ENCODE data around the gene FTO.
"Not testable (repeated sequence)": the region's sequence is repeated elsewhere in the genome, so short reads cannot be mapped to it uniquely, and the experiment has no call there.

FTO gene

GRCh38 chr16:53829186-53829747, 125.3 kb downstream of the FTO start:
- no peak for DNase-seq (ENCODE audit: low read depth in 1 of 2, low spot score in 1 of 2)
- TF ChIP-seq JUND (IDR thresholded peaks at IDR 0.05; ENCODE audit: low read depth) = no peak
- in situ Hi-C loops (cut with HindIII; ENCODE audit: low pct_unique_long_range_greater_than_20kb, low sequenced_read_pairs) = no loop called here

DNA sequence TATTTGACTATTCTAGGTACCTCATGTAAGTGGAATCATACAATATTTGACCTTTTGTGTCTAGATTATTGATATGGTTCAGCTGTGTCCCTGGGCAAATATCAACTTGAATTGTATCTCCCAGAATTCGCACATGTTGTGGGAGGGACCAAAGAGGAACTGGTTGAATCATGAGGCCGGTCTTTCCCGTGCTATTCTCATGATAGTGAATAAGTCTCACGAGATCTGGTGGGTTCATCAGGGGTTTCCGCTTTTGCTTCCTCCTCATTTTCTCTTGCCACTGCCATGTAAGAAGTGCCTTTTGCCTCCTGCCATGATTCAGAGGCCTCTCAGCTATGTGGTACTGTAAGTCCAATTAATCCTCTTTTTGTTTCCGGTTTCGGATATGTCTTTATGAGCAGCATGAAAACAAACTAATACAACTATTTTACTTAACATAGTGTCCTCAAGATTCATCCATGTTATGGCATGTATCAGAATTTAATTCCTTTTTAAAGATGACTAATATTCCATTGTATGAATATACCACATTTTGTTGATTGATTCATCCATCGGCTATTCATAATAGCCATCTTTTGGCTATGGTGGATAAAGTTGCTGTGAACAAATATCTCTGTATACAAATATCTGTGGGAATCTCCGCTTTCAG, 129.1 kb downstream of the FTO start:
- no peak for TF ChIP-seq JUND (IDR thresholded peaks at IDR 0.05; ENCODE audit: low read depth)
- in situ Hi-C loops (cut with HindIII; ENCODE audit: low pct_unique_long_range_greater_than_20kb, low sequenced_read_pairs) = no loop called here
- DNase-seq (ENCODE audit: low read depth in 1 of 2, low spot score in 1 of 2) = no peak

DNA sequence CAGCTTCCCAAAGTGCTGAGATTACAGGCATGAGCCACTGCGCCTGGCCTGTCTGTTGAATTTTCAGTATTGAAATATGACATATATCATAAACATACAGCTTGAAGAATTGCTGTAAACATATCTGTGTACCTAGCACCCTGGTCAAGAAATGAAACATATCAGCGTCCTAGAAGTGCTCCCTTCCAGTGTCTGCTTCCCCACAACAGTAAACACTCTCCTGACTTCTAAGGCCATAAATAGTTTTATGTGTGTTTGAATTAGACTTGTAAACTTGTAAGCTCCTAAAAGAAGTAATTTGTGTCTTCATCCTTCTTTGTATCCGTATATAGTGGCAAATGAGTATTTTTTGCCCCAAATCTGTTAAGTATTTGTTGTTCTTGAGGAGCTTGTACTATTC, 132.2 kb downstream of the FTO start:
- no peak for DNase-seq (ENCODE audit: low read depth in 1 of 2, low spot score in 1 of 2)
- TF ChIP-seq JUND (IDR thresholded peaks at IDR 0.05; ENCODE audit: low read depth) = no peak
- in situ Hi-C loops (cut with HindIII; ENCODE audit: low pct_unique_long_range_greater_than_20kb, low sequenced_read_pairs) = no loop called here

- TF ChIP-seq JUND (IDR thresholded peaks at IDR 0.05; ENCODE audit: low read depth) = no peak
- in situ Hi-C loops (cut with HindIII; ENCODE audit: low pct_unique_long_range_greater_than_20kb, low sequenced_read_pairs) = no loop called here
Measured at GRCh38 chr16:53836680-53837079, 132.7 kb downstream of the FTO start.

DNA sequence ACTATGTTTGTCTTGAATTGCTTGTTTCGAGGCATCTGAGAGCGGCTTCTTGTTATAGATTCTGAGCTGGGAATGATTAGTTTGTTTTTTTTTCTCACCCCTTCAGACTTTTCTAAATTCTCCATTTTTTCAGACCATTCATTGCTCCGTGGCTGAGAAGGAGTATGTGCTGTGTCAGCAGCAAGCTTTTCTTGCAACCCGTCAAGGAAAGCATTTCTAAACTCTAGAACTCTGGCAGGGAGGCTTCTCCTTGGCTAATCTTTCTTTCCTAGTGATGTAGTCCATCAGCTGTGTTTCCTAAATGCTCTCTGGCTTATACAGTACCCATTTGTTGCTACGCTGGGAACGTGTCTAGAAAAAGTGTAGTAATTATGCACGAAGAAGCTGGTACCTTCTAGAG, 133.5 kb downstream of the FTO start:
- no peak for TF ChIP-seq JUND (IDR thresholded peaks at IDR 0.05; ENCODE audit: low read depth)
- in situ Hi-C loops (cut with HindIII; ENCODE audit: low pct_unique_long_range_greater_than_20kb, low sequenced_read_pairs) = no loop called here
- DNase-seq (ENCODE audit: low read depth in 1 of 2, low spot score in 1 of 2) = no peak

More at GRCh38 chr16:53836680-53837079, 132.7 kb downstream of the FTO start:
- DNase-seq (ENCODE audit: low read depth in 1 of 2, low spot score in 1 of 2) = no peak

DNA sequence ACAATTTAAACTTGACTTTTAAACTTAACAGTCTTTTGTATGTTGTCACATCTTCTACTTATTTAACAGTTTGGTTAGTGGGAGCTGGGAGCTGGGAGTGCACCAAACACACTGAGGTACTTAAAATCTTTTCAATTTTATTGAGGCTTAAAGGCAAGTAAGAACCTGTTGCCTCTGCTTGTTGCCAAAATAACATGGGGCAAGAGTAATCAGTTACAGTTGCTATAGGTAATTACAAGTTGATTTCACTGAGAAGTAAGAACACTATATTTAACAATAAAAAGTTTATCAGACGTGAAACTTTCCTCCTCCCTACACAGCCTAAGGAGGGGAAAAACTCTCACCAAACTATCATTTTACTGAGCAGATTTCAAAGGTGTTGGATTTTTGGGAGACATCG, 135.2 kb downstream of the FTO start:
- in situ Hi-C loops (cut with HindIII; ENCODE audit: low pct_unique_long_range_greater_than_20kb, low sequenced_read_pairs) = no loop called here
- DNase-seq (ENCODE audit: low read depth in 1 of 2, low spot score in 1 of 2) = no peak
- TF ChIP-seq JUND (IDR thresholded peaks at IDR 0.05; ENCODE audit: low read depth) = no peak

GRCh38 chr16:53840456-53840855, 136.5 kb downstream of the FTO start:
- no peak for DNase-seq (ENCODE audit: low read depth in 1 of 2, low spot score in 1 of 2)
- in situ Hi-C loops (cut with HindIII; ENCODE audit: low pct_unique_long_range_greater_than_20kb, low sequenced_read_pairs) = no loop called here
- no peak for TF ChIP-seq JUND (IDR thresholded peaks at IDR 0.05; ENCODE audit: low read depth)

GRCh38 chr16:53841884-53842283, 137.9 kb downstream of the FTO start:
- in situ Hi-C loops (cut with HindIII; ENCODE audit: low pct_unique_long_range_greater_than_20kb, low sequenced_read_pairs) = no loop called here
- no peak for TF ChIP-seq JUND (IDR thresholded peaks at IDR 0.05; ENCODE audit: low read depth)
- DNase-seq (ENCODE audit: low read depth in 1 of 2, low spot score in 1 of 2) = no peak

DNA sequence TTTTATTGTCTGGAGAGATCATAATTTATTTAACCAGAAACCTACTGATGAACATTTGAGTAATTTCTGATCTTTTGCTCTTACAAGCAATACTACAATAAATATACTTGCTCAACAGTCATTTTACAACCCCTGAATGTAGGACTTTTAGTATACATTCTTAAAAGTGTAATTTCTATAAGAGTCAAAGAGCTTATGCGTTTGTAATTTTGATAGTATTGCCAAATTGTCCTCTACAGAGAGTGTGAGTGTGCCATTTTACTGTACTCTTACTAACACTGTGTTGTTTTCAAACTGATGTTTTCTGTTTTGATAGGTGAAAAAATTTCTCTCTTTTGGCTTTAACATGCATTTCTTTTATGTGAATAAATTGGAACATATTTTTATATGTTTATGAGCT, 139.1 kb downstream of the FTO start:
- no peak for DNase-seq (ENCODE audit: low read depth in 1 of 2, low spot score in 1 of 2)
- in situ Hi-C loops (cut with HindIII; ENCODE audit: low pct_unique_long_range_greater_than_20kb, low sequenced_read_pairs) = no loop called here
- no peak for TF ChIP-seq JUND (IDR thresholded peaks at IDR 0.05; ENCODE audit: low read depth)

GRCh38 chr16:53844804-53845203, 140.8 kb downstream of the FTO start:
- no peak for TF ChIP-seq JUND (IDR thresholded peaks at IDR 0.05; ENCODE audit: low read depth)
- in situ Hi-C loops (cut with HindIII; ENCODE audit: low pct_unique_long_range_greater_than_20kb, low sequenced_read_pairs) = no loop called here
- no peak for DNase-seq (ENCODE audit: low read depth in 1 of 2, low spot score in 1 of 2)

DNA sequence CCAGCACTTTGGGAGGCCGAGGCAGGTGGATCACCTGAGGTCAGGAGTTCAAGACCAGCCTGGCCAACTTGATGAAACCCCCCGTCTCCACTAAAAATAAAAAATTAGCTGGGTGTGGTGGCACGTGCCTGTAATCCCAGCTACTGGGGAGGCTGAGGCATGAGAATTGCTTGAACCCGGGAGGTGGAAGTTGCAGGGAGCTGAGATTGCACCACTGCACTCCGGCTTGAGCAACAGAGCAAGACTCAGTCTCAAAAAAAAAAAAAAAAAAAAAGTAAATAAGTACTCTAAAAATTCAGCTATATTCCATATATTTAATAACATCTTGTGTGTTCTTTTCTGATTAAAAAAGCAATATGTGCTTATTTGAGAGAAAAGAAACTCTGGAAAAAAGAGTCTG, 142.6 kb downstream of the FTO start:
- in situ Hi-C loops (cut with HindIII; ENCODE audit: low pct_unique_long_range_greater_than_20kb, low sequenced_read_pairs); DNase-seq (ENCODE audit: low read depth in 1 of 2, low spot score in 1 of 2): not testable (repeated sequence)

- TF ChIP-seq JUND (IDR thresholded peaks at IDR 0.05; ENCODE audit: low read depth) = no peak
- no peak for DNase-seq (ENCODE audit: low read depth in 1 of 2, low spot score in 1 of 2)
- in situ Hi-C loops (cut with HindIII; ENCODE audit: low pct_unique_long_range_greater_than_20kb, low sequenced_read_pairs) = no loop called here
Measured at GRCh38 chr16:53846971-53847370, 143.0 kb downstream of the FTO start.

- no peak for DNase-seq (ENCODE audit: low read depth in 1 of 2, low spot score in 1 of 2)
- no peak for TF ChIP-seq JUND (IDR thresholded peaks at IDR 0.05; ENCODE audit: low read depth)
- in situ Hi-C loops (cut with HindIII; ENCODE audit: low pct_unique_long_range_greater_than_20kb, low sequenced_read_pairs) = no loop called here
Measured at GRCh38 chr16:53848277-53848942, 144.5 kb downstream of the FTO start.

Measured in T47D (cell line).